ENCODE measurements around the gene SOX6.

Gene SOX6

GRCh38 chr11:15968461-15969130 lies 387.8 kb downstream of the SOX6 start:
- TF ChIP-seq, protein P1, sequence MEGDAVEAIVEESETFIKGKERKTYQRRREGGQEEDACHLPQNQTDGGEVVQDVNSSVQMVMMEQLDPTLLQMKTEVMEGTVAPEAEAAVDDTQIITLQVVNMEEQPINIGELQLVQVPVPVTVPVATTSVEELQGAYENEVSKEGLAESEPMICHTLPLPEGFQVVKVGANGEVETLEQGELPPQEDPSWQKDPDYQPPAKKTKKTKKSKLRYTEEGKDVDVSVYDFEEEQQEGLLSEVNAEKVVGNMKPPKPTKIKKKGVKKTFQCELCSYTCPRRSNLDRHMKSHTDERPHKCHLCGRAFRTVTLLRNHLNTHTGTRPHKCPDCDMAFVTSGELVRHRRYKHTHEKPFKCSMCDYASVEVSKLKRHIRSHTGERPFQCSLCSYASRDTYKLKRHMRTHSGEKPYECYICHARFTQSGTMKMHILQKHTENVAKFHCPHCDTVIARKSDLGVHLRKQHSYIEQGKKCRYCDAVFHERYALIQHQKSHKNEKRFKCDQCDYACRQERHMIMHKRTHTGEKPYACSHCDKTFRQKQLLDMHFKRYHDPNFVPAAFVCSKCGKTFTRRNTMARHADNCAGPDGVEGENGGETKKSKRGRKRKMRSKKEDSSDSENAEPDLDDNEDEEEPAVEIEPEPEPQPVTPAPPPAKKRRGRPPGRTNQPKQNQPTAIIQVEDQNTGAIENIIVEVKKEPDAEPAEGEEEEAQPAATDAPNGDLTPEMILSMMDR (IDR thresholded peaks at IDR 0.05; ENCODE audit: low read depth, low read length, missing control alignments) = no peak
- in situ Hi-C loops (cut with HindIII; ENCODE audit: low pct_ligation_motif_present, low sequenced_read_pairs) = no loop called here
- DNase-seq = no peak
- H3K27me3 ChIP-seq (replicated peaks) = no peaks in the 10 kb centered on the region
- H3K36me3 ChIP-seq (replicated peaks) = no peaks in the 10 kb centered on the region
- peak overlapping the region; percentile 84 for H3K27ac ChIP-seq
- H3K4me3 ChIP-seq (ENCODE audit: low read depth, low read length) = no peak overlapping the region

DNA sequence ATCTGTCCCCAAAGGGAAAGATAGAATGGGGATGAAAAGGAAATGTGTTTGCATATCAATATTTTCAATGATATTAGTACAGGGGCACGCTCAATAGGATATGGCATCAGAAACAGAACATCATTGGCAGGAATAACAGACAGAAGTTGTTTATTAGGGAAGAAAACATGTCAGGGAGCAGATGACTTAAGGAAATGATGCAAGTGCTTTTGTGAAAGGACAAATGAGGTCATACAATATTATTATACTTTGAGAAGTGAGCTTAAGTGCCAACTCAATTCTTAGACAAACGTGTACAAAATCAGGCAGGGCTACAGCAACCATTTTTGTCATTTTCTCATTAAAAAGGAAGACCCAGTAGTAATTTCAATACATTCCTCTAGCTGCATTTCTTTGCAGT lies 388.4 kb downstream of the SOX6 start:
- no peaks in the 10 kb centered on the region for H3K36me3 ChIP-seq (replicated peaks)
- no peak for DNase-seq
- peak overlapping the region; percentile 84 for H3K27ac ChIP-seq
- TF ChIP-seq, protein P1 (IDR thresholded peaks at IDR 0.05; ENCODE audit: low read depth, low read length, missing control alignments) = no peak
- in situ Hi-C loops (cut with HindIII; ENCODE audit: low pct_ligation_motif_present, low sequenced_read_pairs) = no loop called here
- H3K4me3 ChIP-seq (ENCODE audit: low read depth, low read length) = no peak overlapping the region
- no peaks in the 10 kb centered on the region for H3K27me3 ChIP-seq (replicated peaks)

- Histone ChIP-seq H3K4me3 (ENCODE audit: low read depth, low read length) (no peak overlapping the region), H3K27ac (no peak overlapping the region), H3K27me3 (replicated peaks) (no peaks in the 10 kb centered on the region), H3K36me3 (replicated peaks) (no peaks in the 10 kb centered on the region)
- DNase-seq = no peak
- in situ Hi-C loops (cut with HindIII; ENCODE audit: low pct_ligation_motif_present, low sequenced_read_pairs) = no loop called here
- TF ChIP-seq, protein P1 (IDR thresholded peaks at IDR 0.05; ENCODE audit: low read depth, low read length, missing control alignments) = no peak
Measured at GRCh38 chr11:15967166-15967565, 389.2 kb downstream of the SOX6 start.

DNA sequence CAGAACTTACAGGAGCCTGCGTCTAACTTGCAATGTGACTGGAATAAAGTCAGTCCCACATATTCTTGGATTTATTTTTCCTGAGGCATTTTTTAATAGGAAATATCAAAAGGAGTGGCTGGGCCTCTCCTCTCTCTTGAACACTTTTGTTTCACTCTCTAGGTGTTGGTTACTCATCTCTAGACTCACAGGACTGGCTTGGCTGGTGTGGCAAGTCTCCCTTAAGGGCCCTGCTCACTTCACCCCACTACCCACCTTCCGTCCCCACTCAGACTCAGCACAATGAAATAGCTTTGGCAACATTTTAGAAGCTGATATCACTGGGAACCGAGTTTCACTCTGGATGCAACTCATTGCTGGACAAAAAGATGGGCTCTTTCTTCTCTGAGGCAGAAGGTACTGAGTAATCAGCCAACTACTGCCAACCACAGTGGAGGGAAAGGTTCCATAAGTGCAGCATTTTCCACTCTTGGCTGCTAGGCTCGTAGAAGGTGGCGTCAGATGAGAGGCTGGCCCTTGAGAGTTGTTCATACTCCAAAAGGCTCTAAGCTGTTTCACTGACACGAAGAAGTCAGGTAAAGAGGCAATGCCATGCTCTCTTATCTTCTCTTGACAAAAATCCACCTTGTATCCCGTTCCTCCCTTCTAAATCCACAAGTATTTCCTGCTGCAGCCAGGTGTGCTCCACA lies 390.6 kb downstream of the SOX6 start:
- in situ Hi-C loops (cut with HindIII; ENCODE audit: low pct_ligation_motif_present, low sequenced_read_pairs) = no loop called here
- Histone ChIP-seq H3K27ac (no peak overlapping the region), H3K36me3 (replicated peaks) (no peaks in the 10 kb centered on the region), H3K27me3 (replicated peaks) (no peaks in the 10 kb centered on the region), H3K4me3 (ENCODE audit: low read depth, low read length) (no peak overlapping the region)
- TF ChIP-seq, protein P1 (IDR thresholded peaks at IDR 0.05; ENCODE audit: low read depth, low read length, missing control alignments) = no peak
- DNase-seq = no peak

GRCh38 chr11:15963266-15963665 lies 393.1 kb downstream of the SOX6 start:
- Histone ChIP-seq H3K4me3 (ENCODE audit: low read depth, low read length) (no peak overlapping the region), H3K27me3 (replicated peaks) (no peaks in the 10 kb centered on the region), H3K27ac (no peak overlapping the region), H3K36me3 (replicated peaks) (no peaks in the 10 kb centered on the region)
- in situ Hi-C loops (cut with HindIII; ENCODE audit: low pct_ligation_motif_present, low sequenced_read_pairs) = no loop called here
- TF ChIP-seq, protein P1 (IDR thresholded peaks at IDR 0.05; ENCODE audit: low read depth, low read length, missing control alignments) = no peak
- DNase-seq = no peak

All from brain microvascular endothelial cell (primary cell).